Spleen (tissue), 11 donors: ENCODE results near the gene DUSP10. TPM values are rescaled to one million over a fixed set of nuclear protein-coding genes. Genes with fewer than 3 reads are reported as not detected.

Experiments used
- DNase-seq: peaks from one replicate; pipeline ENCODE4 v3.0.0-alpha.2; 2020
- H3K27ac ChIP-seq, 8 donors: fragments of 200-600 bp; sonication (generic) in 7 of 8; 1 replicate in 4 of 8; 2 replicates in 4 of 8; pipeline versions ENCODE4 v1.5.0 to v1.8.0; 2016 to 2021; ENCODE audit warnings: inconsistent platforms in 4 of 8, mild to moderate bottlenecking in 4 of 8, moderate library complexity in 1 of 8
- H3K27me3 ChIP-seq, 7 donors: fragments of 200-600 bp; sonication (generic) in 6 of 7; replicated peaks in 1 of 7; 1 replicate in 4 of 7; 2 replicates in 3 of 7; pipeline versions ENCODE4 v1.5.0 to v1.8.0; 2016 to 2021; ENCODE audit warnings: inconsistent platforms in 3 of 7, mild to moderate bottlenecking in 1 of 7
- H3K36me3 ChIP-seq, 6 donors: fragments of 200-600 bp; sonication (generic) in 5 of 6; 1 replicate in 4 of 6; 2 replicates in 2 of 6; pipeline versions ENCODE4 v1.5.0 to v1.8.0; 2016 to 2021; ENCODE audit warnings: inconsistent platforms in 2 of 6
- H3K4me1 ChIP-seq, 6 donors: fragments of 200-600 bp; sonication (generic) in 5 of 6; 1 replicate in 3 of 6; 2 replicates in 3 of 6; pipeline versions ENCODE4 v1.5.0 to v1.8.0; 2016 to 2021; ENCODE audit warnings: inconsistent platforms in 3 of 6
- H3K4me3 ChIP-seq, 8 donors: fragments of 200-600 bp; sonication (generic) in 7 of 8; 1 replicate in 4 of 8; 2 replicates in 4 of 8; pipeline versions ENCODE4 v1.5.0 to v1.8.0; 2016 to 2021; ENCODE audit warnings: inconsistent platforms in 4 of 8, mild to moderate bottlenecking in 4 of 8, moderate library complexity in 2 of 8
- H3K9me3 ChIP-seq, 8 donors: fragments of 200-600 bp; sonication (generic) in 7 of 8; 1 replicate in 4 of 8; 2 replicates in 4 of 8; pipeline versions ENCODE4 v1.5.0 to v1.8.0; 2016 to 2021; ENCODE audit warnings: inconsistent platforms in 4 of 8
- POLR2A ChIP-seq, 3 donors: fragments of 450-650 bp; IDR thresholded peaks; one replicate each; pipeline ENCODE4 v1.5.1; 2017; ENCODE audit warnings: antibody characterized with exemption in 3 of 3, mild to moderate bottlenecking in 1 of 3
- POLR2AphosphoS5 ChIP-seq, 3 donors: sonication (generic); formaldehyde crosslinking; IDR thresholded peaks; one replicate each; pipeline ENCODE4 v1.5.1; 2017; ENCODE audit warnings: antibody characterized with exemption in 3 of 3
- WGBS, 5 donors: extraction: QIAGEN DNeasy Blood & Tissue Kit in 3 of 5; methylation state at CpG; one replicate each; pipeline versions ENCODE4 v1.1.5 to v1.1.7; 2013 to 2018; 5-methylcytosine and 5-hydroxymethylcytosine counted together
- intact Hi-C: fragments of 100-400 bp; cut with DNase I; formaldehyde crosslinking; loops from one replicate; pipeline ENCODE4 v1.15.0; 2023; ENCODE audit warnings: low total_unique reads
- polyA plus RNA-seq, 3 donors: library from polyadenylated mRNA; stranded (reverse); fragments of 200-250 nt; gene quantifications; one replicate each; pipeline ENCODE4 v1.2.1, GENCODE V29; 2013
- total RNA-seq, 7 donors: library from RNA; depleted of rRNA in 3 of 7; stranded (reverse); fragments of >200 nt in 3 of 7; fragmentation: NEBNext Ultra II Directional in 4 of 7; extraction: Animal tissue kit (Norgen Biotek cat#: 25700) in 4 of 7; gene quantifications; one replicate each; pipeline versions ENCODE4 v1.1.0 to v1.2.1, GENCODE V29; 2016 to 2021
- TF ChIP-seq, protein P1 (sequence below), 11 experiments: fragments of 200-600 bp in 7 of 11; fragments of 450-650 bp in 4 of 11; sonication (generic) in 4 of 11; IDR thresholded peaks in 8 of 11; conservative IDR thresholded peaks in 3 of 11; 1 replicate in 7 of 11; 2 replicates in 4 of 11; pipeline versions ENCODE4 v1.4.0 to v1.8.0; 2016 to 2021; ENCODE audit warnings: antibody characterized with exemption in 11 of 11, inconsistent platforms in 4 of 11, mild to moderate bottlenecking in 1 of 11
- donor health status: healthy with polysubstance abuse.
- donor health status: DM: no; HTN: no; CAD: no; lungs with moderate emphysema.
- donor health status: DM: no; HTN: no; CAD: no.
- donor health status: Bipolar disorder and iron deficiency.
- donor health status: healthy.
- donor health status: DM: no; HTN: no; CAD: no.
- donor health status: DM: yes; HTN: yes; CAD: no.

The DUSP10 gene
- total and polyA plus RNA-seq, 10 donors: 3.4 to 11.9 (median 7.4) TPM

DNA sequence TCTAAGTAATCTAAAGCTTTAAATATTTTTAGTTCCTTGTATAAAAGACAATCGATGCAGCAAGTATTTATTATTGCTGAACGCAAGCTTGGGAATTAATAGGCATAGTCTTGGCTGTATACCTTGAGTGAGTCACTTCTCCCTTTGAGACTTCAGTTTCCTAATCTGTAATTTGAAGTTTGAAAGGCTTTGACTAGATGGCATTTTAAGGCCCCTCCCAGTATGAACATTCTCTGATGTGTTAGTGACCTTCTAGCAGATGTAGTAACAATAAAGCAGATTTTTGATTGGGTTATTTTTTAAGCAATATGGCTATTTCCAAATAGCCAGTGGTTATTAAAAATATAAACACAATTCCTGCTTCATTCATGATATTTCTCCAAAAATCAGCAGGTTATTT is 58.2 kb downstream of the DUSP10 start:
- TF ChIP-seq, protein P1, sequence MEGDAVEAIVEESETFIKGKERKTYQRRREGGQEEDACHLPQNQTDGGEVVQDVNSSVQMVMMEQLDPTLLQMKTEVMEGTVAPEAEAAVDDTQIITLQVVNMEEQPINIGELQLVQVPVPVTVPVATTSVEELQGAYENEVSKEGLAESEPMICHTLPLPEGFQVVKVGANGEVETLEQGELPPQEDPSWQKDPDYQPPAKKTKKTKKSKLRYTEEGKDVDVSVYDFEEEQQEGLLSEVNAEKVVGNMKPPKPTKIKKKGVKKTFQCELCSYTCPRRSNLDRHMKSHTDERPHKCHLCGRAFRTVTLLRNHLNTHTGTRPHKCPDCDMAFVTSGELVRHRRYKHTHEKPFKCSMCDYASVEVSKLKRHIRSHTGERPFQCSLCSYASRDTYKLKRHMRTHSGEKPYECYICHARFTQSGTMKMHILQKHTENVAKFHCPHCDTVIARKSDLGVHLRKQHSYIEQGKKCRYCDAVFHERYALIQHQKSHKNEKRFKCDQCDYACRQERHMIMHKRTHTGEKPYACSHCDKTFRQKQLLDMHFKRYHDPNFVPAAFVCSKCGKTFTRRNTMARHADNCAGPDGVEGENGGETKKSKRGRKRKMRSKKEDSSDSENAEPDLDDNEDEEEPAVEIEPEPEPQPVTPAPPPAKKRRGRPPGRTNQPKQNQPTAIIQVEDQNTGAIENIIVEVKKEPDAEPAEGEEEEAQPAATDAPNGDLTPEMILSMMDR (IDR thresholded peaks at IDR 0.05 in 8 of 11, conservative IDR thresholded peaks at IDR 0.05 in 3 of 11): no peak
- TF ChIP-seq POLR2AphosphoS5 (IDR thresholded peaks at IDR 0.05) (no peak), POLR2A (IDR thresholded peaks at IDR 0.05) (no peak)
- DNase-seq: no peak
- Histone ChIP-seq H3K36me3 (no peaks in the 10 kb centered on the region), H3K27me3 (no peaks in the 10 kb centered on the region), H3K4me1 (no peaks in the 10 kb centered on the region), H3K4me3 (no peak overlapping the region), H3K9me3 (peaks cover 0 to 14% (median 8%) of the 10 kb centered on the region in 8 donors), H3K27ac (no peak overlapping the region)
- 93 to 97% (median 95%) methylated on average over 2 of the region's 2 CpGs for WGBS, 5 donors
- intact Hi-C loops: no loop called here

GRCh38 chr1:221680085-221680484 is 61.8 kb downstream of the DUSP10 start:
- Histone ChIP-seq H3K4me3 (no peak overlapping the region), H3K36me3 (no peaks in the 10 kb centered on the region), H3K27ac (no peak overlapping the region), H3K4me1 (no peaks in the 10 kb centered on the region), H3K27me3 (no peaks in the 10 kb centered on the region), H3K9me3 (peaks cover 0 to 14% (median 8%) of the 10 kb centered on the region in 8 donors)
- DNase-seq: no peak
- intact Hi-C loops: no loop called here
- TF ChIP-seq POLR2AphosphoS5 (IDR thresholded peaks at IDR 0.05) (no peak), POLR2A (IDR thresholded peaks at IDR 0.05) (no peak)
- TF ChIP-seq, protein P1 (IDR thresholded peaks at IDR 0.05 in 8 of 11, conservative IDR thresholded peaks at IDR 0.05 in 3 of 11): no peak
- 79 to 91% (median 89%) methylated on average over 2 of the region's 2 CpGs for WGBS, 5 donors

- peaks cover 0 to 14% (median 8%) of the 10 kb centered on the region in 8 donors for H3K9me3 ChIP-seq
- TF ChIP-seq POLR2A (IDR thresholded peaks at IDR 0.05) (no peak), POLR2AphosphoS5 (IDR thresholded peaks at IDR 0.05) (no peak)
- TF ChIP-seq, protein P1 (IDR thresholded peaks at IDR 0.05 in 8 of 11, conservative IDR thresholded peaks at IDR 0.05 in 3 of 11): no peak
- whole genome bisulfite sequencing, 5 donors: 94 to 98% (median 95%) methylated on average over 1 of the region's 1 CpG
- no peaks in the 10 kb centered on the region for H3K4me1 ChIP-seq
- no peak overlapping the region for H3K4me3 ChIP-seq
- no peak for DNase-seq
- H3K36me3 ChIP-seq: no peaks in the 10 kb centered on the region
- no peak overlapping the region for H3K27ac ChIP-seq
- H3K27me3 ChIP-seq: no peaks in the 10 kb centered on the region
- intact Hi-C loops: no loop called here
Measured at GRCh38 chr1:221678014-221678413, 63.9 kb downstream of the DUSP10 start.

DNA sequence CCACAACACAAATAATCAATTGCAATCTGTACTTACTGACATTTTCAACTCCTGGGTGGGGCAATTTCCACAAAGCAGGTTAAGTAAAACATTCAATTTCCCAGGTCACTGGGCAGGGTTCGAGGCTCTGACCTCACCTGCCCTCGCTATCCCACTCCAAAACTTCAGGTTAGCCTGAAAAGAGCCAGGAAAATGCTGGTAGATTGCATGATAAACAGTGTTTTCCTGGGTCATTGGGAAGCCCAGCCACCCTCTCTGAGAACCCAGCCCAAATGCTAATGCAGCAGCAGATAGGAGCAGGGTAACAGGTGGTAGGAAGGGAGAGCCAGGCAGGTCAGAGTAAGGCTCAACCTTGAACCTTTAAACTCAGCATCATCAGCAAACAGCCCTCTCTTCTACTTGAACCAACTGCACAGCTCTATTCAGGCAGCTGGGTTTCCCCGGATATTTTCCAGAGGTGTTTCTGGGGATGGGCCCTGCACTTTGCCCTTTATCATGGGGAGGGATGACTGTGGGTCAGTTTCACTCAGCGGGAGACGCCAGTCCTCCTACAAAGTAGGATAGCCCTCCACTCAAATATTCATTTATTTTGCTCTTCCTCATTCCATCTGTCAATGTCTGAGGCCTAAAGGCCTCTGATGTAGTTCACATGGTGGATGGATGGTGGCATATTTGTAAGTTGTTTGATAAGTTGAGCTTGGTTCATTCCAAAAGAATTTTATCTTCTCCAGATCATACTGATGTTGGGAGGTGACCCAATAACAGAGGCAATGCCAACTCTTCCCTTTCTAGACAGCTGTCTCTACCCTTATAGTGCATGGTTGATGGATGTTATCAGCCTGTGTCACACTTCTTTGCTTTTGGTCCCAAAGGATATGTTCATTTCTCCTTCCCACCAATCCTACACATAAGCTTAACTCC is 65.7 kb downstream of the DUSP10 start:
- Histone ChIP-seq H3K27ac (no peak overlapping the region), H3K4me3 (no peak overlapping the region), H3K36me3 (no peaks in the 10 kb centered on the region), H3K9me3 (peaks cover 0 to 14% (median 8%) of the 10 kb centered on the region in 8 donors), H3K4me1 (no peaks in the 10 kb centered on the region), H3K27me3 (no peaks in the 10 kb centered on the region)
- 77 to 90% (median 86%) methylated on average over 5 of the region's 5 CpGs for WGBS, 5 donors
- intact Hi-C loops: no loop called here
- DNase-seq: no peak
- TF ChIP-seq, protein P1 (IDR thresholded peaks at IDR 0.05 in 8 of 11, conservative IDR thresholded peaks at IDR 0.05 in 3 of 11): no peak
- no peak for TF ChIP-seq POLR2AphosphoS5 (IDR thresholded peaks at IDR 0.05)
- no peak for TF ChIP-seq POLR2A (IDR thresholded peaks at IDR 0.05)
